Inferior parietal cortex (tissue), 1 donor: ENCODE results near the gene SLC2A9.
"Not testable (repeated sequence)": the region's sequence is repeated elsewhere in the genome, so short reads cannot be mapped to it uniquely, and the experiment has no call there.

ENCODE experiments used
- DNase-seq: peaks from one replicate; pipeline ENCODE4 v3.0.0-alpha.2; 2016; ENCODE audit errors: extremely low spot score

The SLC2A9 gene

GRCh38 chr4:9927341-9928007 lies 93.8 kb downstream of the SLC2A9 start:
- DNase-seq, result no peak

DNA sequence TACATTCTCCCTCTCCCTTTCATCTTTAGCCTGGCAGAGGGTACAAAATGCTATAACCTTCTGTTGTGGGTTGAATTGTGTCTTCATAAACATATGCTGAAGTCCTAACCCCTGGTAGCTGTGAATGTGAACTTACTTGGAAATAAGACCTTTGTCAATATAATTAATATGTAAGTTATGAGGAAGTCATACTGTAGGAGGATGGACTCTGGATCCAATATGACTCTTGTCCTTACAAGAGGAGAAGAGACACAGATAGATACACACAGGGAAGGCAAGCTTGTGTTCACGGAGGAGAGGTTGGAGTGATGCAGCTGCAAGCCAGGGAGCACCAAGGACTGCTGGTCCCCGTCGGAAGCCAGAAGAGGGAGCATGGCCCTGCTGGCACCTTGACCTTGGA lies 94.7 kb downstream of the SLC2A9 start:
- DNase-seq, result no peak

DNA sequence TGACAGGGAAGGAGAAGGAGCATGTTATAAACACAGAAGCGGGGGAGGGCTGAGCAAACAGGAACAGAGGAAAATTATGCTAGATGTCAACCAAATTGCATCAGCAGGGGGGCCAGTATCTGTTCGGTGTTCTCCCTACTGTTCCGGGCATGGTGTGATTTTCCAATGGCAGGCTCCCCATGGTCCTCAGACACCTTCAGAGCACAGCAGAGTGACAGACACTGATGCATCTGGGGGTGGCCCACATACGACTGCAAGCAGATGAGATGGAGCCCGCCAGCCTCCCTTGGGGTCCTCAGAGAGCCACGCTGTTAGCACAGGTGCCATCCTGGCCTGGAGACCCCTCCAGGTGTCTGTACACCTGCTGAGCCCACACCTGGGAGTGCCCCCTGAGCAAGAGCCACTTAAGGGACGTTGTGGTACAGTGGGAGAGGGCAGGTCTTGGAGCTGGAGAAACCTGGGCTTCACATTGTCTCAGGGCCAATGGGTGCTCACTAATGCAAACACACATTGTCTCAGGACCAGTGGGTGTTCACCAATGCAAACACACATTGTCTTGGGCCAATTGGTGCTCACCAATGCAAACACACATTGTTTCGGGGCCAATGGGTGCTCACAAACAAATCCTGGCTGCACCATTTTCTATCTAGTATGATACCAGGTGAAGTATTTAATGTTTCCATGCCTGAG lies 95.4 kb downstream of the SLC2A9 start:
- no peak for DNase-seq

- peak; percentile 8 for DNase-seq
These were observed 96.5 kb downstream of the SLC2A9 start for GRCh38 chr4:9924750-9925149.

DNA sequence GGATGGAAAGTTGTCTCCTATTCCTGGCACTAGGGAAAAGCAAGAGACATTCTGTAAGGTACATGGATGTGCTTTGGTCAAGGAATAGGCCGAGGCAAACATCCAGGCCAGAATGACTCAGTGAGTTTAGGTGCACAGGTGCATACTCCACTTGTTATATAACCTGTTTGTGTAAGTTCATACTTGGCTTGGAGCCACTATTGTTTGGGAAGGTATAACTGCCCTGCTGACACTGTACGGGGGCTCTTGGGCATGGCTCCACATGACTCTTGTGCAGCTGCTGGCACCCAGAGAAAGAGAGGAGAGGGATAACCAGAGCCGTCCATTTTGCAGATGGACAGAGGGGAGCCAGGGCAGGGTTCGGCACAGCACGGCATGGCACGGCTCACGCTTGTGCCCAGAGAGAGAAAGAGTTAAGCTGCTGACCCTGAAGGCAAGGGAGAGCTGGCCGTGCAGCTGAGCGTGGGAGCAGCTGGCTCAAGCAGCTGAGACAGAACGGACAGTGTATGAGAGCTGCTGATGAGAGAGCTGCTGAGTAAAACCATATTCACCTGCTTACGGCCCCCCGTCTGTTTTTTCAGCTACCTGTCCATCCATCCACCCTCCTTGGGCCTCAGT lies 98.0 kb downstream of the SLC2A9 start:
- DNase-seq, result no peak

DNA sequence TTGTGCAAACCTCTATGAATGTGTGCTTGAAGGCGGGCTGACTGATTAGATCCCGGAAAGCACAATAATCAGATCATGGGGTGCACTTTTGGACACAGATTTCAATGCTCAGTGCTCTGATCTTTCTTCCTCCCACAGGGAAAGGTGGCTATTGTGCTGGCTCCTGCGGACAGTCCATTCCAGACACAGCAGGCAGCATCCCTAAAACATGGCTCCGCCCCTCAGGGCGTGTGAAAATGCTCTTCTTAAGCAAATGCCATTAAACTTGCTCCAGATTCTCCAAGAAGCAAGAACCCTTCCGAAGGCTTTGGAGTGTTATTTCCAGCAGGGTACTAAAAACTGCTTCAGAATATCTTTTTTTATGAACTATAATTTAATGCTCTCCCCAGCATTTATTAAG lies 100.0 kb downstream of the SLC2A9 start:
- no peak for DNase-seq

GRCh38 chr4:9920029-9920428 lies 101.3 kb downstream of the SLC2A9 start:
- DNase-seq, result no peak

- DNase-seq, result no peak
These were observed 102.2 kb downstream of the SLC2A9 start for GRCh38 chr4:9919047-9919446.

GRCh38 chr4:9918484-9918883 lies 102.8 kb downstream of the SLC2A9 start:
- DNase-seq, result no peak

DNA sequence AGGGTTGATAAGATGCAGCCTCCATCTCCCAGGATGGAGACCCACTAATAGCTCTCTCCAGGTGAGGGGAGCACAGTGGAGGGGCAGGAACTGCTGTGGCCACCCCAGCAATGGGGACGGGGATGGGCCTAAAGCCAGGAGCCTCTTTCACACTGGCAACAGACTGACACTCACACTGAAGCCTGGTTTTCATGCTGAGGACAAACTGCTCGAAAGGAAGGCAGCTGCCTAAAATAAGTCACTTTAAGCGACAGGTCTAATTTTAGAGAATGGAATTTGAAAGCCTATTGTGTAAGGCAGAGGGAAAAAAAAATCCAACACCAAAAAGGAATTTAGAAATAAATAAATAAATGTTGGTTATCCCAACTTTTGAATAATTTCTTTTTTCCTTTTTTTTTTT lies 104.4 kb downstream of the SLC2A9 start:
- DNase-seq, result no peak

GRCh38 chr4:9916346-9916745 lies 105.0 kb downstream of the SLC2A9 start:
- no peak for DNase-seq

DNA sequence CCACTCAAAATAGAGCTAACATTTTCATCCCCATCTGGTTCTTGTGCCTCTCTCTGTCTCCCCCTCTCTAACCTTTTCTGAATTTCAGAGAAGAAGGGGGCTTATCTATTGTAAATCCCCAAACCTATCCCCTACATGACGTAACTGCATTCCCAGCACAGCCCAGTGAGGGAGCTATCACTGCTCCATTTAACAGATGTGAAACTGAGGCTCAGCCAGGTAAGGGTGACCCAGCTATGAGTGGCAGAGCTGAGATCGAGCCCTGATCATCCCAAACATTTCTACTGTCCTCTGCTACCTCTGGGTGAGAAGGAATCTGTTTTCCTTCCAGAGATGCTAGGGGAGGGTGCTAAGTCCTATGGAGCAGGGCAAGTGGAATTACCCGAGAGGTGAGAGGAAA lies 107.5 kb downstream of the SLC2A9 start:
- no peak for DNase-seq

- no peak for DNase-seq
These were observed 114.3 kb downstream of the SLC2A9 start for GRCh38 chr4:9906996-9907395.

DNA sequence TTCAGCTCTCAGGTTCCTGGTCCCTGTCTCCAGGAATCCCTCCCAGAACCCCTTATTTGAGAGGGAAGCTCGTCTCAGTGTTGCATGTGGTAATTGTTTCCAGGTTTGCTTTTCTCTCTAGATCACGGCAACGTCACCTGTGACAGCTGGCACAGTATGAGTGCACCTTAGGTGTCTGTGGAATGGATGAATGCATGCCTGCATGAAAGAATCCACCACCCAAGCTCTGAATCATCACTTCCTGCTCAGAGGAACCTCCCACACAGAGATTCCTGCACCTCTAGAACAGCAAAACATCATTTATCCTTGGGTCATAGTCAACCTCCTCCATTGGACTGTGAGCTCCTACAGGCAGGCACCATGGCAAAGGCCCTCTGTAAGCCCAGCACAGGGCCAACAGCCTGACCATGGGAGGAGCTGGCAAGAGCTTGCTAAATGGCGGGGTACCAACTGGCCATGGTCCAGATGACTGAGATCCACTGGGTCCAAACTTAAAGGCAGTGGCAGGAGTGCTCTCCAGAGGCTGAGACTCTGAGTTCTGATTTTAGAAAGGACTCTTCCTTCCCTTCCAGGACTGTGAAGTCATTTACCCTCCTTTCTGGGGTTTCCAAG lies 116.2 kb downstream of the SLC2A9 start:
- DNase-seq, result no peak

DNA sequence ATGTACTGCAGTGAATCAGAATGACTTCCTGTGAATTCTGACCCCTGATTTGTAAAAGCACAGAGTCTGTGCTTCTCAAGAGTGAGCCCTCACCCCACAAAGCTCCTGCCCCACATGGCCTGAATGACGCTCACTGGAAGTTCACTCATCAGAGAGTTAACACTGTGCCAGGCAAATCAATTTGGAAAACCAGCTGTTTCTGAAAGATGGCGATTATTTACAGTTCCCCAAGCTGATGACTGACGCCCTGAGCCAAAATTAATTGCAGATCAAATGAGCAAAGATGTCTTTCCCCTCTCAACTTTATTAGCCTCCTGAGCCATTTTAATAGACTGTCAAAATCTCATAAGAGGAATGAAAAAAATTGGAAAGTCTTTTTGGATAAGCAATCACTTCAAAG lies 118.0 kb downstream of the SLC2A9 start:
- no peak for DNase-seq

DNA sequence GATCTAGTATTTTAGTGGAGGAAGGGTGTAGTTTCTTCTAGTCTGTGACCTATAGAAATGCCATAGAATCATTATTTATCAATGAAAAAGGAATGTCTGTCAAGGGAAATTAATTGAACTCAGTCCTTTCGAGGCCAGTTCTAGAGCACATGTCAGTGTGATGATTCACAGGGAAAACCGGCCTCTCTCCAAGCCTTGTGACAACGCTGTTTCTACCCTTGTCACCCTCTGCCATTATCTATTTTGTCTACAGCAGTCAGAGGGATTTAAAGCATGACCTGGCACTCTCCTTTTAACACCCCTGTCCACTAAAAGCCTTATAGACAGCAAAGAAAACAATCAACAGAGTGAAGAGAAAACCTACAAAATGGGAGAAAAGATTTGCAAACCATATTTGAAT lies 120.0 kb downstream of the SLC2A9 start:
- DNase-seq, result no peak

- DNase-seq, result not testable (repeated sequence)
These were observed 120.7 kb downstream of the SLC2A9 start for GRCh38 chr4:9900633-9901032.

- DNase-seq, result no peak
These were observed 121.8 kb downstream of the SLC2A9 start for GRCh38 chr4:9899306-9900055.

- DNase-seq, result peak; percentile 25
These were observed 122.5 kb downstream of the SLC2A9 start for GRCh38 chr4:9898596-9899305.

GRCh38 chr4:9895333-9895705 lies 126.0 kb downstream of the SLC2A9 start:
- DNase-seq, result no peak

- DNase-seq, result no peak
These were observed 126.5 kb downstream of the SLC2A9 start for GRCh38 chr4:9894644-9895332.
